Measurements from ENCODE around the gene NAT9.

- TF ChIP-seq EZH2 (IDR thresholded peaks at IDR 0.05; ENCODE audit: low read depth, unreplicated experiment) = no peak
- TF ChIP-seq CTCF (conservative IDR thresholded peaks at IDR 0.05; ENCODE audit: low read depth in 2 of 2) = no peak
- TF ChIP-seq NANOG (IDR thresholded peaks at IDR 0.05; ENCODE audit: borderline replicate concordance) = no peak
- TF ChIP-seq, protein P1, sequence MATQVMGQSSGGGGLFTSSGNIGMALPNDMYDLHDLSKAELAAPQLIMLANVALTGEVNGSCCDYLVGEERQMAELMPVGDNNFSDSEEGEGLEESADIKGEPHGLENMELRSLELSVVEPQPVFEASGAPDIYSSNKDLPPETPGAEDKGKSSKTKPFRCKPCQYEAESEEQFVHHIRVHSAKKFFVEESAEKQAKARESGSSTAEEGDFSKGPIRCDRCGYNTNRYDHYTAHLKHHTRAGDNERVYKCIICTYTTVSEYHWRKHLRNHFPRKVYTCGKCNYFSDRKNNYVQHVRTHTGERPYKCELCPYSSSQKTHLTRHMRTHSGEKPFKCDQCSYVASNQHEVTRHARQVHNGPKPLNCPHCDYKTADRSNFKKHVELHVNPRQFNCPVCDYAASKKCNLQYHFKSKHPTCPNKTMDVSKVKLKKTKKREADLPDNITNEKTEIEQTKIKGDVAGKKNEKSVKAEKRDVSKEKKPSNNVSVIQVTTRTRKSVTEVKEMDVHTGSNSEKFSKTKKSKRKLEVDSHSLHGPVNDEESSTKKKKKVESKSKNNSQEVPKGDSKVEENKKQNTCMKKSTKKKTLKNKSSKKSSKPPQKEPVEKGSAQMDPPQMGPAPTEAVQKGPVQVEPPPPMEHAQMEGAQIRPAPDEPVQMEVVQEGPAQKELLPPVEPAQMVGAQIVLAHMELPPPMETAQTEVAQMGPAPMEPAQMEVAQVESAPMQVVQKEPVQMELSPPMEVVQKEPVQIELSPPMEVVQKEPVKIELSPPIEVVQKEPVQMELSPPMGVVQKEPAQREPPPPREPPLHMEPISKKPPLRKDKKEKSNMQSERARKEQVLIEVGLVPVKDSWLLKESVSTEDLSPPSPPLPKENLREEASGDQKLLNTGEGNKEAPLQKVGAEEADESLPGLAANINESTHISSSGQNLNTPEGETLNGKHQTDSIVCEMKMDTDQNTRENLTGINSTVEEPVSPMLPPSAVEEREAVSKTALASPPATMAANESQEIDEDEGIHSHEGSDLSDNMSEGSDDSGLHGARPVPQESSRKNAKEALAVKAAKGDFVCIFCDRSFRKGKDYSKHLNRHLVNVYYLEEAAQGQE (IDR thresholded peaks at IDR 0.05; ENCODE audit: unreplicated experiment) = no peak
- no peak for TF ChIP-seq POLR2AphosphoS5 (IDR thresholded peaks at IDR 0.05; ENCODE audit: low read depth)
- TF ChIP-seq JUNB (IDR thresholded peaks at IDR 0.05; ENCODE audit: unreplicated experiment) = no peak
- no peak for TF ChIP-seq ZNF331 (CRISPR knock-in tag; IDR thresholded peaks at IDR 0.05; ENCODE audit: low read depth)
These were observed 19.3 kb downstream of the NAT9 start for GRCh38 chr17:74756891-74757290.
